Mesodermal cell (in vitro differentiated cells): Measurements from ENCODE around the gene DNAAF2. TPM values are rescaled to one million over a fixed set of nuclear protein-coding genes. Genes with fewer than 3 reads are reported as not detected.
"Not testable (repeated sequence)": the region's sequence is repeated elsewhere in the genome, so short reads cannot be mapped to it uniquely, and the experiment has no call there.

ENCODE experiments used
- H3K27ac ChIP-seq: 2 replicates; pipeline ENCODE4 v1.7.0; 2013; ENCODE audit warnings: mild to moderate bottlenecking, low read depth, low read length, moderate library complexity; ENCODE audit not compliant: severe bottlenecking
- H3K36me3 ChIP-seq: 2 replicates; pipeline ENCODE4 v1.7.1; 2013; ENCODE audit warnings: mild to moderate bottlenecking, low read length, moderate library complexity; ENCODE audit not compliant: control insufficient read depth, insufficient read depth
- H3K4me1 ChIP-seq: one replicate; pipeline ENCODE4 v1.7.1; 2013; ENCODE audit warnings: mild to moderate bottlenecking, low read length; ENCODE audit not compliant: insufficient read depth, control insufficient read depth, poor library complexity, severe bottlenecking
- H3K4me3 ChIP-seq: 2 replicates; pipeline ENCODE4 v1.7.0; 2013; ENCODE audit warnings: low read length, control low read depth, mild to moderate bottlenecking; ENCODE audit not compliant: insufficient read depth, poor library complexity, severe bottlenecking; ENCODE audit errors: extremely low read depth
- H3K9me3 ChIP-seq: 2 replicates; pipeline ENCODE4 v1.7.1; 2013; ENCODE audit warnings: mild to moderate bottlenecking, low read length, moderate library complexity; ENCODE audit not compliant: control insufficient read depth
- WGBS, 2 experiments: methylation state at CpG; one replicate each; pipeline ENCODE4 v1.1.5; 2013; ENCODE audit warnings: missing lambda C conversion rate in 2 of 2; ENCODE audit not compliant: insufficient coverage in 2 of 2; 5-methylcytosine and 5-hydroxymethylcytosine counted together
- polyA plus RNA-seq, 2 experiments: library from polyadenylated mRNA; stranded (reverse); fragments of 50-300 nt; gene quantifications; one replicate each; pipeline ENCODE4 v1.2.3, GENCODE V29; 2013

The DNAAF2 gene, protein sequence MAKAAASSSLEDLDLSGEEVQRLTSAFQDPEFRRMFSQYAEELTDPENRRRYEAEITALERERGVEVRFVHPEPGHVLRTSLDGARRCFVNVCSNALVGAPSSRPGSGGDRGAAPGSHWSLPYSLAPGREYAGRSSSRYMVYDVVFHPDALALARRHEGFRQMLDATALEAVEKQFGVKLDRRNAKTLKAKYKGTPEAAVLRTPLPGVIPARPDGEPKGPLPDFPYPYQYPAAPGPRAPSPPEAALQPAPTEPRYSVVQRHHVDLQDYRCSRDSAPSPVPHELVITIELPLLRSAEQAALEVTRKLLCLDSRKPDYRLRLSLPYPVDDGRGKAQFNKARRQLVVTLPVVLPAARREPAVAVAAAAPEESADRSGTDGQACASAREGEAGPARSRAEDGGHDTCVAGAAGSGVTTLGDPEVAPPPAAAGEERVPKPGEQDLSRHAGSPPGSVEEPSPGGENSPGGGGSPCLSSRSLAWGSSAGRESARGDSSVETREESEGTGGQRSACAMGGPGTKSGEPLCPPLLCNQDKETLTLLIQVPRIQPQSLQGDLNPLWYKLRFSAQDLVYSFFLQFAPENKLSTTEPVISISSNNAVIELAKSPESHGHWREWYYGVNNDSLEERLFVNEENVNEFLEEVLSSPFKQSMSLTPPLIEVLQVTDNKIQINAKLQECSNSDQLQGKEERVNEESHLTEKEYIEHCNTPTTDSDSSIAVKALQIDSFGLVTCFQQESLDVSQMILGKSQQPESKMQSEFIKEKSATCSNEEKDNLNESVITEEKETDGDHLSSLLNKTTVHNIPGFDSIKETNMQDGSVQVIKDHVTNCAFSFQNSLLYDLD
- 16.1 TPM for polyA plus RNA-seq (2013, experiment 1 of 2)
- 17.4 TPM for polyA plus RNA-seq (2013, experiment 2 of 2)

DNA sequence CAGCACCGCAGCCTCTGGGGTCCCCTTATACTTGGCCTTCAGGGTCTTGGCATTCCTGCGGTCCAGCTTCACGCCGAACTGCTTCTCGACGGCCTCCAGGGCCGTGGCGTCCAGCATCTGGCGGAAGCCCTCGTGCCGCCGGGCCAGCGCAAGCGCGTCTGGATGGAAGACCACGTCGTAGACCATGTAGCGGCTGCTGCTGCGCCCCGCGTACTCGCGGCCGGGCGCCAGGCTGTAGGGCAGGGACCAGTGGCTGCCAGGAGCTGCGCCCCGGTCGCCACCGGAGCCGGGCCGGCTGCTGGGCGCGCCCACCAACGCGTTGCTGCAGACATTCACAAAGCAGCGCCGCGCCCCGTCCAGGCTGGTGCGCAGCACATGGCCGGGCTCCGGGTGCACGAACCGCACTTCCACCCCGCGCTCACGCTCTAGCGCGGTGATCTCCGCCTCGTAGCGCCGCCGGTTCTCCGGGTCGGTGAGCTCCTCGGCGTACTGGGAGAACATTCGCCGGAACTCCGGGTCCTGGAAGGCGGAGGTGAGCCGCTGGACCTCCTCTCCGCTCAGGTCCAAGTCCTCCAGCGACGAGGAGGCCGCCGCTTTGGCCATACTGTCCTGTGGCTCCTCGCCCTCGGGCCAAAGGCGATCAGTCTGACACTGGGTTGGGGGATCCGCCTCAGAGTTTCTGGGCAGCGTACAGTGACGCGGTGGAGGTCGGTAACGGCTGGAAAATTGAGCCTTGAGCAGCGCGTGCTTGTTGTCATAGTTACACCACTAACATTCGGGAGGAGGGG is at the start of gene DNAAF2:
TSS of gene DNAAF2 (minus strand) at position 698 of the 788 bp plus-strand sequence. CDS start at position 603, 95 bp downstream.
- peak within 1 kb of the TSS; percentile 98 for H3K27ac ChIP-seq
- H3K36me3 ChIP-seq = peaks cover 40% of the 10 kb centered on the region
- peak within 1 kb of the TSS; percentile 97 for H3K4me3 ChIP-seq
- WGBS, 2 experiments = 0 to 1% methylated on average over 65 to 78 of the region's 80 CpGs
- H3K9me3 ChIP-seq = peaks cover 3% of the 10 kb centered on the region
- peaks cover 6% of the 10 kb centered on the region for H3K4me1 ChIP-seq

- no peaks in the 10 kb centered on the region for H3K9me3 ChIP-seq
- WGBS, 2 experiments = 60 to 86% methylated on average over 1 of the region's 2 CpGs
- no peak overlapping the region for H3K27ac ChIP-seq
- no peaks in the 10 kb centered on the region for H3K4me1 ChIP-seq
- H3K36me3 ChIP-seq = peaks cover 64% of the 10 kb centered on the region
- no peak overlapping the region for H3K4me3 ChIP-seq
Measured at GRCh38 chr14:49679271-49679670, 44.2 kb upstream of the DNAAF2 start.

DNA sequence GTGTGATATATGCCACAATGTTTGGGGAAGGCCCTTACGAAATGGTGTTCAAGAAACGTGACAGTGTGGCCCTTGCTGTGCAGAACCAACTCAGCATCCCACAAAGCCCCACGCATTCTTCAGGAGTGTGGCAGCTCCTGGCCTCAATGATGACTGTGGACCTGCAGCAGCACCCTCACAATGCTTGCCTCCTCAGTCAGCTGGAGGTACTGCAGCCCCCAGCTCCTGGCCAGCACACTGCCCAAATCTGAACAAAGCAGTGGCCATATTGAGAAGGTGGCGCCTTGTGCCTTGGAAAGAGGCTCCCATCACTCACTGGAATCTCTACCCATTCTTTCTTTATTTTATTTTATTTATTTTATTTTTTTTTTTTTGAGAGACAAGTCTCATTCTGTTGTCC is 42.6 kb upstream of the DNAAF2 start:
- WGBS, 2 experiments = 84 to 100% methylated on average over 1 to 3 of the region's 4 CpGs
- no peak overlapping the region for H3K4me3 ChIP-seq
- H3K36me3 ChIP-seq = peaks cover 63% of the 10 kb centered on the region

DNA sequence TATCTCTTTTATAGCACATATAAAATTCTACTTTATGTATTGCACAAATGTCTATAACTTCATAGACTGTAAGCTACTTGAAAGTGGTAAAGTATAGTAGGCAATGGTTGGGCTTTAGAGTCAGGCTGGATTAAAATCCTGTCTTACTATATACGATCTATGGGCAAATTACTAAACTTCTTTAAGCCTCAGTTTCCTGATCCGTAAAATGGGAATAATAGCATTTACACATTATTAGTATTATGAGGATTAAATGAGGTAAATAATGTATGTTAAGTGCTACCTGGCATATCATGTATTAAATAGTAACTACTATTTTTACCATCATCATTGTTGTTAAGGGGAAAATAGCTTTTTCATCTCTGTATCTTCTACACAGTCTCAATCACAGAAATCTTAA is 38.5 kb upstream of the DNAAF2 start:
- Histone ChIP-seq H3K4me3 (no peak overlapping the region), H3K9me3 (no peaks in the 10 kb centered on the region), H3K4me1 (no peaks in the 10 kb centered on the region), H3K36me3 (peaks cover 48% of the 10 kb centered on the region), H3K27ac (no peak overlapping the region)
- whole genome bisulfite sequencing, 2 experiments = no CpG with 5 or more reads among the region's 2 CpGs

More for the DNA sequence above, 42.6 kb upstream of the DNAAF2 start:
- Histone ChIP-seq H3K4me1 (no peaks in the 10 kb centered on the region), H3K9me3 (no peaks in the 10 kb centered on the region), H3K27ac (no peak overlapping the region)

- Histone ChIP-seq H3K9me3 (no peaks in the 10 kb centered on the region), H3K36me3 (peaks cover 44% of the 10 kb centered on the region), H3K4me1 (no peaks in the 10 kb centered on the region), H3K27ac (no peak overlapping the region), H3K4me3 (no peak overlapping the region)
Measured at GRCh38 chr14:49670475-49670874, 35.4 kb upstream of the DNAAF2 start.

DNA sequence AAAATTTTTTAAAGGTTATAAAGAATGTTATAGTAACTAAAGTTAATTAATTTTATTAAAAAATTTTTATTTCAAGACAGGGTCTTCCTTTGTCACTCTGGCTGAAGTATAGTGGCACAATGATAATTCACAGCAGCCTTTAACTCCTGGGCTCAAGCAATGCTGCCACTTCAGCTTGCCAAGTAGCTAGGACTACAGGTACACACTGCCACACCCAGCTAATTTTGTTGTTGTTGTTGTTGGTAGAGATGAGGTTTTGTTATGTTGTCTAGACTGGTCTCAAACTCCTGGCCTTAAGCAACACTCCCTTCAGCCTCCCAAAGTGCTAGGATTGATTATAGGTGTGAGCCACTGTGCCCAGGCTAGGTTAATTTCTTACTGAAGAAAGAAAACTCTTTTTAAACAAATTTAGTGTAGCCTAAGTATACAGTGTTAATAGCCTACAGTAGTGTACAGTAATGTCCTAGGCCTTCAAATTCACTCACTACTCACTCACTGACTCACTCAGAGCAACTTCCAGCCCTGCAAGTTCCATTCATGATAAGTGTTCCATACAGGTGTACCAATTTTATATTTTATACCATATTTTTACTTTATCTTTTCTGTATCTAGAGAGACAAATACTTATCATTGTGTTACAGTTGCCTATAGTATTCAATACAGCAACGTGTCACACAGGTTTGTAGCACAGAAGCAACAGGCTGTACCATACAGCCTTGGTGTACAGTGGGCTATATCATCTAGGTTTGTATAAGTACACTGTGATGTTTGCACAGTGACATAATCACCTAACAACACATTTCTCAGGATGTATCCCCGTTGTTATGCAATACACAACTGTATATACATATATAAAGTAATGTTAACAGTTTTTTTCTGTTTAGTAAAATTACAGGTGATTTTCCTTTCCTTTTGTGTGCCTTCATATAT is 24.7 kb upstream of the DNAAF2 start:
- Histone ChIP-seq H3K27ac (no peak overlapping the region), H3K36me3 (peaks cover 15% of the 10 kb centered on the region), H3K4me1 (no peaks in the 10 kb centered on the region), H3K4me3 (no peak overlapping the region), H3K9me3 (no peaks in the 10 kb centered on the region)
- WGBS, 2 experiments = 80% methylated on average over 1 of the region's 2 CpGs; no CpG with 5 or more reads in 1 of the 2 experiments

- H3K4me1 ChIP-seq, H3K27ac ChIP-seq, H3K9me3 ChIP-seq, H3K4me3 ChIP-seq: not testable (repeated sequence)
- WGBS, 2 experiments = 87 to 94% methylated on average over 2 to 3 of the region's 6 CpGs
- peaks cover 19% of the 10 kb centered on the region for H3K36me3 ChIP-seq
Measured at GRCh38 chr14:49657500-49657899, 22.5 kb upstream of the DNAAF2 start.

GRCh38 chr14:49654511-49654910 is 19.5 kb upstream of the DNAAF2 start:
- Histone ChIP-seq H3K9me3 (no peaks in the 10 kb centered on the region), H3K4me1 (no peaks in the 10 kb centered on the region), H3K36me3 (peaks cover 23% of the 10 kb centered on the region), H3K27ac (no peak overlapping the region), H3K4me3 (no peak overlapping the region)
- no CpG with 5 or more reads among the region's 3 CpGs for WGBS, 2 experiments

DNA sequence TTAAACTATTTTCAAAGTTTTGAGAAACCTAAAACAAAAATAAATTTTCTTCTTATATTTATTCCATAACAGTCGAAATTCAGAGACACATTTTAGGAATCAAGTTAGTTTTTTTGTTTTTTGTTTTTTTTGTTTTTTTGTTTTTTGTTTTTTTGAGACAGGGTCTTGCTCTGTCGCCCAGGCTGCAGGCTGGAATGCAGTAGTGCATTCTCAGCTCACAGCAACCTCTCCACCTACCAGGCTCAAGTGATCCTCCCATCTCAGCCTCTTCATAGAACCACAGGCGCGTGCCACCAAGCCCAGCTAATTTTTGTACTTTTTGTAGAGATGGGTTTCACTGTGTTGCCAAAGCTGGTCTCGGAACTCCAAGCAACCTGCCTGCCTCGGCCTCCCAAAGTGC is 18.5 kb upstream of the DNAAF2 start:
- Histone ChIP-seq H3K9me3 (no peaks in the 10 kb centered on the region), H3K36me3 (peaks cover 23% of the 10 kb centered on the region), H3K4me1 (no peaks in the 10 kb centered on the region), H3K4me3 (no peak overlapping the region), H3K27ac (no peak overlapping the region)
- WGBS, 2 experiments = no CpG with 5 or more reads among the region's 6 CpGs

DNA sequence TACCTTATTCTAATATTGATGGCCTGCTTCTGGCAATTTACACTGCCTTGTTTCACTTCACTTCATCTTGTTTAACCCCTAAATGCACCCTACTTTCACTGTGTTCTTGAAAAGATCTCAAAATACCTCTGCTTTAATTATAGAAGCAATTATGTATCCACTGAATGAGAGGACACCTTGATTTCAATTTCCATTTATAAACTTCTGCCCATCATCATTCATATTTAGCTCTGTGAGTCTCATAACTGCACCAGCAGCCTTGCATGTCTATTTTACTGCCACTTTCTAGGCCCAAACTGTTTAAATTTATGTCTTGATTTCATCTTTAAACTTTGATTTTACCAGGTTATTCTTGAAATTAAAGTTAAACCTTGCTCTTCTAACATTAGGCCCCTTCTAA is 7.1 kb upstream of the DNAAF2 start:
- Histone ChIP-seq H3K4me3 (no peak overlapping the region), H3K4me1 (no peaks in the 10 kb centered on the region), H3K36me3 (peaks cover 57% of the 10 kb centered on the region), H3K9me3 (no peaks in the 10 kb centered on the region), H3K27ac (no peak overlapping the region)
